ENCODE measurements around the gene TRIM73. TPM values are rescaled to one million over a fixed set of nuclear protein-coding genes. Genes with fewer than 3 reads are reported as not detected.
"Not testable (repeated sequence)": the region's sequence is repeated elsewhere in the genome, so short reads cannot be mapped to it uniquely, and the experiment has no call there.

Gene TRIM73
- total RNA-seq, 1 donor from 2014 or later, result 5.7 TPM

- DNase-seq; H3K27ac Mint-ChIP-seq; H3K9me3 Mint-ChIP-seq; H3K4me3 Mint-ChIP-seq; CTCF ChIA-PET; ATAC-seq (ENCODE audit: low read depth); H3K4me1 Mint-ChIP-seq; H3K27me3 Mint-ChIP-seq; POLR2A ChIA-PET; intact Hi-C loops (cut with micrococcal nuclease): not testable (repeated sequence)
- peaks cover 52% of the 10 kb centered on the region for H3K36me3 Mint-ChIP-seq (ENCODE audit: low read depth)
These were observed 24.3 kb downstream of the TRIM73 start for GRCh38 chr7:75419693-75420092.

GRCh38 chr7:75420152-75420551, 24.7 kb downstream of the TRIM73 start:
- H3K27ac Mint-ChIP-seq; DNase-seq; H3K4me3 Mint-ChIP-seq; H3K4me1 Mint-ChIP-seq; H3K9me3 Mint-ChIP-seq; ATAC-seq (ENCODE audit: low read depth); POLR2A ChIA-PET; intact Hi-C loops (cut with micrococcal nuclease); H3K27me3 Mint-ChIP-seq; CTCF ChIA-PET: not testable (repeated sequence)
- peaks cover 51% of the 10 kb centered on the region for H3K36me3 Mint-ChIP-seq (ENCODE audit: low read depth)

GRCh38 chr7:75421798-75422710, 26.6 kb downstream of the TRIM73 start:
- POLR2A ChIA-PET, H3K27ac Mint-ChIP-seq: not testable (repeated sequence)

GRCh38 chr7:75423481-75423880, 28.1 kb downstream of the TRIM73 start:
- intact Hi-C loops (cut with micrococcal nuclease); POLR2A ChIA-PET; CTCF ChIA-PET; H3K27ac Mint-ChIP-seq; DNase-seq; ATAC-seq (ENCODE audit: low read depth); H3K27me3 Mint-ChIP-seq; H3K4me3 Mint-ChIP-seq; H3K9me3 Mint-ChIP-seq: not testable (repeated sequence)
- Mint-ChIP-seq H3K4me1 (peaks cover 10% of the 10 kb centered on the region), H3K36me3 (ENCODE audit: low read depth) (peaks cover 41% of the 10 kb centered on the region)

More at GRCh38 chr7:75421798-75422710, 26.6 kb downstream of the TRIM73 start:
- H3K9me3 Mint-ChIP-seq; CTCF ChIA-PET; DNase-seq; H3K4me3 Mint-ChIP-seq; H3K4me1 Mint-ChIP-seq; ATAC-seq (ENCODE audit: low read depth); intact Hi-C loops (cut with micrococcal nuclease); H3K27me3 Mint-ChIP-seq: not testable (repeated sequence)
- peaks cover 39% of the 10 kb centered on the region for H3K36me3 Mint-ChIP-seq (ENCODE audit: low read depth)

- H3K4me1 Mint-ChIP-seq; ATAC-seq (ENCODE audit: low read depth): not testable (repeated sequence)
These were observed 43.6 kb downstream of the TRIM73 start for GRCh38 chr7:75439000-75439399.

GRCh38 chr7:75442101-75442464, 46.7 kb downstream of the TRIM73 start:
- CTCF ChIA-PET; intact Hi-C loops (cut with micrococcal nuclease); H3K4me1 Mint-ChIP-seq; H3K27me3 Mint-ChIP-seq; POLR2A ChIA-PET; H3K9me3 Mint-ChIP-seq; DNase-seq: not testable (repeated sequence)
- peak overlapping the region; percentile 85 for H3K4me3 Mint-ChIP-seq
- H3K27ac Mint-ChIP-seq, result peak overlapping the region; percentile 50
- peaks cover 31% of the 10 kb centered on the region for H3K36me3 Mint-ChIP-seq (ENCODE audit: low read depth)
- ATAC-seq (ENCODE audit: low read depth), result peak; percentile 33

More at GRCh38 chr7:75439000-75439399, 43.6 kb downstream of the TRIM73 start:
- H3K4me3 Mint-ChIP-seq; H3K27ac Mint-ChIP-seq; H3K27me3 Mint-ChIP-seq; POLR2A ChIA-PET; DNase-seq; H3K9me3 Mint-ChIP-seq; CTCF ChIA-PET; intact Hi-C loops (cut with micrococcal nuclease): not testable (repeated sequence)
- peaks cover 54% of the 10 kb centered on the region for H3K36me3 Mint-ChIP-seq (ENCODE audit: low read depth)

GRCh38 chr7:75442465-75443111, 47.2 kb downstream of the TRIM73 start:
- Mint-ChIP-seq H3K4me3 (peak overlapping the region; percentile 94), H3K27ac (peak overlapping the region; percentile 94), H3K36me3 (ENCODE audit: low read depth) (peaks cover 27% of the 10 kb centered on the region)
- POLR2A ChIA-PET; CTCF ChIA-PET; H3K27me3 Mint-ChIP-seq; intact Hi-C loops (cut with micrococcal nuclease); H3K9me3 Mint-ChIP-seq; H3K4me1 Mint-ChIP-seq: not testable (repeated sequence)
- DNase-seq, result peak; percentile 66
- peak; percentile 91 for ATAC-seq (ENCODE audit: low read depth)

GRCh38 chr7:75449946-75450345, 54.5 kb downstream of the TRIM73 start:
- H3K27me3 Mint-ChIP-seq; ATAC-seq (ENCODE audit: low read depth); H3K27ac Mint-ChIP-seq; CTCF ChIA-PET; POLR2A ChIA-PET; H3K4me3 Mint-ChIP-seq; DNase-seq; H3K4me1 Mint-ChIP-seq; H3K9me3 Mint-ChIP-seq: not testable (repeated sequence)
- intact Hi-C loops (cut with micrococcal nuclease), result loop anchor here (5.0 kb wide), 1 partner anchor 312 kb away; no protein-coding TSS in a partner anchor
- H3K36me3 Mint-ChIP-seq (ENCODE audit: low read depth), result peaks cover 12% of the 10 kb centered on the region

- H3K27me3 Mint-ChIP-seq, H3K4me1 Mint-ChIP-seq, H3K9me3 Mint-ChIP-seq, H3K27ac Mint-ChIP-seq, DNase-seq, CTCF ChIA-PET, POLR2A ChIA-PET, H3K4me3 Mint-ChIP-seq: not testable (repeated sequence)
- peaks cover 12% of the 10 kb centered on the region for H3K36me3 Mint-ChIP-seq (ENCODE audit: low read depth)
- intact Hi-C loops (cut with micrococcal nuclease), result loop anchor here (5.0 kb wide), 1 partner anchor 310 kb away; no protein-coding TSS in a partner anchor
- ATAC-seq (ENCODE audit: low read depth), result peak; percentile 94
These were observed 57.1 kb downstream of the TRIM73 start for GRCh38 chr7:75452494-75452955.

Other genes starting within 250 kb of the TRIM73 start
- 58.5 and 63.9 TPM in 2 replicates for gene POM121C, start 90.7 kb downstream of the TRIM73 start, total RNA-seq
- 0.20 TPM in 1 of 2 replicates, not detected in the other for gene SPDYE5, start 96.7 kb downstream of the TRIM73 start, total RNA-seq